Measurements from ENCODE around the gene WTIP. TPM values are rescaled to one million over a fixed set of nuclear protein-coding genes. Genes with fewer than 3 reads are reported as not detected.
"Not testable (repeated sequence)": the region's sequence is repeated elsewhere in the genome, so short reads cannot be mapped to it uniquely, and the experiment has no call there.

The WTIP gene
- polyA plus RNA-seq, 4 donors, result 31.8 to 48.9 (median 35.7) TPM

- DNase-seq (ENCODE audit: low read depth in 4 of 4, low spot score in 3 of 4), result no peak
Observed at GRCh38 chr19:34475975-34476594, 5.5 kb upstream of the WTIP start.

- DNase-seq (ENCODE audit: low read depth in 4 of 4, low spot score in 3 of 4), result not testable (repeated sequence)
Observed at GRCh38 chr19:34478496-34478895, 3.1 kb upstream of the WTIP start.

GRCh38 chr19:34479396-34479795 lies 2.2 kb upstream of the WTIP start:
- no peak for DNase-seq (ENCODE audit: low read depth in 4 of 4, low spot score in 3 of 4)

GRCh38 chr19:34480491-34480890 lies 1.1 kb upstream of the WTIP start:
- DNase-seq (ENCODE audit: low read depth in 4 of 4, low spot score in 3 of 4), result no peak

GRCh38 chr19:34481861-34482379 lies 362 bp downstream of the WTIP start:
- DNase-seq (ENCODE audit: low read depth in 4 of 4, low spot score in 3 of 4), result no peak

- peak in 1 of 4 donors; percentile 24 for DNase-seq (ENCODE audit: low read depth in 4 of 4, low spot score in 3 of 4)
Observed at GRCh38 chr19:34482380-34483250, 1.1 kb downstream of the WTIP start.

- no peak for DNase-seq (ENCODE audit: low read depth in 4 of 4, low spot score in 3 of 4)
Observed at GRCh38 chr19:34484328-34484727, 2.8 kb downstream of the WTIP start.

GRCh38 chr19:34485831-34486230 lies 4.3 kb downstream of the WTIP start:
- no peak for DNase-seq (ENCODE audit: low read depth in 4 of 4, low spot score in 3 of 4)

GRCh38 chr19:34487651-34488051 lies 6.1 kb downstream of the WTIP start:
- DNase-seq (ENCODE audit: low read depth in 4 of 4, low spot score in 3 of 4), result no peak

GRCh38 chr19:34489175-34489574 lies 7.6 kb downstream of the WTIP start:
- DNase-seq (ENCODE audit: low read depth in 4 of 4, low spot score in 3 of 4), result no peak

GRCh38 chr19:34490141-34490766 lies 8.7 kb downstream of the WTIP start:
- no peak for DNase-seq (ENCODE audit: low read depth in 4 of 4, low spot score in 3 of 4)

- no peak for DNase-seq (ENCODE audit: low read depth in 4 of 4, low spot score in 3 of 4)
Observed at GRCh38 chr19:34493038-34493648, 11.6 kb downstream of the WTIP start.

GRCh38 chr19:34493649-34494044 lies 12.1 kb downstream of the WTIP start:
- DNase-seq (ENCODE audit: low read depth in 4 of 4, low spot score in 3 of 4), result no peak

GRCh38 chr19:34494601-34495000 lies 13.0 kb downstream of the WTIP start:
- DNase-seq (ENCODE audit: low read depth in 4 of 4, low spot score in 3 of 4), result no peak

GRCh38 chr19:34495416-34495815 lies 13.9 kb downstream of the WTIP start:
- no peak for DNase-seq (ENCODE audit: low read depth in 4 of 4, low spot score in 3 of 4)

- no peak for DNase-seq (ENCODE audit: low read depth in 4 of 4, low spot score in 3 of 4)
Observed at GRCh38 chr19:34497112-34497805, 15.7 kb downstream of the WTIP start.

GRCh38 chr19:34499155-34499834 lies 17.7 kb downstream of the WTIP start:
- DNase-seq (ENCODE audit: low read depth in 4 of 4, low spot score in 3 of 4), result no peak

GRCh38 chr19:34500656-34501120 lies 19.1 kb downstream of the WTIP start:
- no peak for DNase-seq (ENCODE audit: low read depth in 4 of 4, low spot score in 3 of 4)
